Gastrocnemius medialis (tissue), 4 donors: ENCODE data around the gene TMEM121. TPM values are rescaled to one million over a fixed set of nuclear protein-coding genes. Genes with fewer than 3 reads are reported as not detected.
"Not testable (repeated sequence)": the region's sequence is repeated elsewhere in the genome, so short reads cannot be mapped to it uniquely, and the experiment has no call there.

Experiments
- ATAC-seq, 2 donors: fragments of 150-250 bp; one replicate each; pipeline ENCODE4 v1.9.1; 2016
- DNase-seq, 2 donors: peaks; one replicate each; pipeline ENCODE4 v3.0.0-alpha.2; 2019
- H3K27ac ChIP-seq, 4 donors: fragments of 200-600 bp; sonication (generic); 1 replicate in 1 of 4; 2 replicates in 3 of 4; pipeline ENCODE4 v1.5.1; 2016 to 2018; ENCODE audit warnings: mild to moderate bottlenecking in 2 of 4, moderate library complexity in 1 of 4
- H3K27me3 ChIP-seq, 3 donors: fragments of 200-600 bp; sonication (generic) in 2 of 3; 1 replicate in 1 of 3; 2 replicates in 2 of 3; pipeline versions ENCODE4 v1.5.1 to v1.6.0; 2016 to 2019; ENCODE audit warnings: mild to moderate bottlenecking in 1 of 3, moderate library complexity in 1 of 3
- H3K36me3 ChIP-seq, 2 donors: fragments of 200-600 bp; sonication (generic) in 1 of 2; one replicate each; pipeline ENCODE4 v1.5.1; 2017 to 2018
- H3K4me1 ChIP-seq, 2 donors: fragments of 200-600 bp; sonication (generic) in 1 of 2; one replicate each; pipeline ENCODE4 v1.5.1; 2016 to 2017; ENCODE audit warnings: mild to moderate bottlenecking in 2 of 2
- H3K4me3 ChIP-seq, 4 donors: fragments of 200-600 bp; sonication (generic) in 3 of 4; 1 replicate in 1 of 4; 2 replicates in 3 of 4; pipeline ENCODE4 v1.5.1; 2016 to 2019; ENCODE audit warnings: mild to moderate bottlenecking in 2 of 4
- H3K9me3 ChIP-seq, 3 donors: fragments of 200-600 bp; sonication (generic) in 2 of 3; 1 replicate in 1 of 3; 2 replicates in 2 of 3; pipeline ENCODE4 v1.5.1; 2016 to 2019
- CTCF ChIP-seq, 5 experiments: fragments of 450-650 bp in 3 of 5; fragments of 200-600 bp in 2 of 5; sonication (generic) in 2 of 5; IDR thresholded peaks in 4 of 5; conservative IDR thresholded peaks in 1 of 5; 1 replicate in 4 of 5; 2 replicates in 1 of 5; pipeline ENCODE4 v1.5.1; 2016 to 2019; ENCODE audit warnings: antibody characterized with exemption in 5 of 5, mild to moderate bottlenecking in 3 of 5, moderate library complexity in 3 of 5
- POLR2A ChIP-seq, 2 donors: fragments of 450-650 bp; IDR thresholded peaks; one replicate each; pipeline ENCODE4 v1.6.1; 2017; ENCODE audit warnings: antibody characterized with exemption in 2 of 2, mild to moderate bottlenecking in 2 of 2, moderate library complexity in 2 of 2
- in situ Hi-C, 4 donors: fragments of 200-750 bp; cut with MboI; loops; one replicate each; pipeline versions ENCODE4 v1.15.0 to v1.8.0; 2017; ENCODE audit warnings: low sequenced_read_pairs in 4 of 4
- intact Hi-C: fragments of 100-400 bp; cut with DNase I; formaldehyde crosslinking; loops from one replicate; pipeline ENCODE4 v1.15.1; 2023; ENCODE audit warnings: low total_unique reads
- total RNA-seq, 4 donors: library from RNA; depleted of rRNA; stranded (reverse); fragments of >200 nt; gene quantifications; one replicate each; pipeline versions ENCODE4 v1.1.0 to v1.2.3, GENCODE V29; 2016

Gene TMEM121
- total RNA-seq, 4 donors from 2014 or later: 1.1 to 1.2 TPM; not detected in 2

- in situ Hi-C loops: no loop called here
Measured at GRCh38 chr14:105547741-105548169, 21.4 kb downstream of the TMEM121 start.

GRCh38 chr14:105549481-105549880 lies 23.1 kb downstream of the TMEM121 start:
- ATAC-seq: no peak
- H3K4me1 ChIP-seq: no peaks in the 10 kb centered on the region
- in situ Hi-C loops: no loop called here

More at GRCh38 chr14:105547741-105548169, 21.4 kb downstream of the TMEM121 start:
- TF ChIP-seq CTCF (IDR thresholded peaks at IDR 0.05 in 4 of 5, conservative IDR thresholded peaks at IDR 0.05 in 1 of 5) (no peak), POLR2A (IDR thresholded peaks at IDR 0.05) (no peak)
- Histone ChIP-seq H3K4me1 (no peaks in the 10 kb centered on the region), H3K9me3 (no peaks in the 10 kb centered on the region), H3K27ac (no peak overlapping the region), H3K27me3 (peaks cover 0 to 6% (median 0%) of the 10 kb centered on the region in 3 donors), H3K36me3 (no peaks in the 10 kb centered on the region), H3K4me3 (no peak overlapping the region)
- ATAC-seq: no peak
- intact Hi-C loops: no loop called here
- DNase-seq: no peak

GRCh38 chr14:105554022-105554421 lies 27.6 kb downstream of the TMEM121 start:
- Histone ChIP-seq H3K36me3 (no peaks in the 10 kb centered on the region), H3K27me3 (peaks cover 0 to 4% (median 0%) of the 10 kb centered on the region in 3 donors), H3K9me3 (no peaks in the 10 kb centered on the region), H3K4me3 (no peak overlapping the region), H3K27ac (no peak overlapping the region), H3K4me1 (no peaks in the 10 kb centered on the region)
- ATAC-seq (no peak), DNase-seq (no peak)
- in situ Hi-C loops (no loop called here), intact Hi-C loops (no loop called here)
- TF ChIP-seq POLR2A (IDR thresholded peaks at IDR 0.05) (no peak), CTCF (IDR thresholded peaks at IDR 0.05 in 4 of 5, conservative IDR thresholded peaks at IDR 0.05 in 1 of 5) (no peak)

More at GRCh38 chr14:105549481-105549880, 23.1 kb downstream of the TMEM121 start:
- intact Hi-C loops: no loop called here
- H3K27ac ChIP-seq: no peak overlapping the region
- H3K4me3 ChIP-seq: no peak overlapping the region
- no peaks in the 10 kb centered on the region for H3K9me3 ChIP-seq
- TF ChIP-seq CTCF (IDR thresholded peaks at IDR 0.05 in 4 of 5, conservative IDR thresholded peaks at IDR 0.05 in 1 of 5) (no peak), POLR2A (IDR thresholded peaks at IDR 0.05) (no peak)
- DNase-seq: no peak
- H3K27me3 ChIP-seq: peaks cover 0 to 4% (median 0%) of the 10 kb centered on the region in 3 donors
- no peaks in the 10 kb centered on the region for H3K36me3 ChIP-seq

GRCh38 chr14:105554523-105554922 lies 28.1 kb downstream of the TMEM121 start:
- intact Hi-C loops (no loop called here), in situ Hi-C loops (no loop called here)
- no peak overlapping the region for H3K4me3 ChIP-seq
- H3K27me3 ChIP-seq: peaks cover 0 to 4% (median 0%) of the 10 kb centered on the region in 3 donors
- no peaks in the 10 kb centered on the region for H3K9me3 ChIP-seq
- TF ChIP-seq CTCF (IDR thresholded peaks at IDR 0.05 in 4 of 5, conservative IDR thresholded peaks at IDR 0.05 in 1 of 5) (no peak), POLR2A (IDR thresholded peaks at IDR 0.05) (no peak)
- no peak overlapping the region for H3K27ac ChIP-seq
- no peak for DNase-seq
- no peaks in the 10 kb centered on the region for H3K36me3 ChIP-seq
- no peaks in the 10 kb centered on the region for H3K4me1 ChIP-seq
- ATAC-seq: no peak

GRCh38 chr14:105557671-105558070 lies 31.3 kb downstream of the TMEM121 start:
- intact Hi-C loops, H3K9me3 ChIP-seq, H3K27me3 ChIP-seq, ATAC-seq, H3K4me3 ChIP-seq, H3K27ac ChIP-seq, DNase-seq, H3K4me1 ChIP-seq, H3K36me3 ChIP-seq, in situ Hi-C loops: not testable (repeated sequence)
